K562 (cell line): Measurements from ENCODE around the gene RYK. TPM values are rescaled to one million over a fixed set of nuclear protein-coding genes. Genes with fewer than 3 reads are reported as not detected.

ENCODE experiments used
- GATAD2B ChIP-seq: fragments of 450-650 bp; IDR thresholded peaks from 2 replicates; pipeline ENCODE4 v1.6.1; 2017; ENCODE audit warnings: mild to moderate bottlenecking, borderline replicate concordance
- MAFG ChIP-seq: fragments of 450-650 bp; conservative IDR thresholded peaks from 2 replicates; pipeline ENCODE4 v1.6.1; 2016; ENCODE audit warnings: missing genetic modification characterization, missing compliant biosample characterization
- RBFOX2 ChIP-seq: fragments of 200-400 bp; formaldehyde crosslinking; IDR thresholded peaks from 2 replicates; pipeline ENCODE4 v1.6.1; 2017; ENCODE audit warnings: low read depth, mild to moderate bottlenecking, low read length, moderate library complexity
- SMAD4 ChIP-seq: fragments of 250-450 bp; sonication (Bioruptor Pico); conservative IDR thresholded peaks from 2 replicates; pipeline ENCODE4 v1.8.0; 2021; ENCODE audit warnings: inconsistent platforms, mild to moderate bottlenecking, moderate library complexity
- SREBF2 ChIP-seq: sonication (generic); formaldehyde crosslinking; IDR thresholded peaks from 2 replicates; pipeline ENCODE4 v1.4.0; 2020; ENCODE audit warnings: mild to moderate bottlenecking, missing genetic modification reagents
- TEAD4 ChIP-seq, 2 experiments: sonication (generic) in 1 of 2; formaldehyde crosslinking in 1 of 2; IDR thresholded peaks; 2 replicates each; pipeline versions ENCODE4 v1.6.1 to v1.8.0; 2012 to 2022; ENCODE audit warnings: borderline replicate concordance in 1 of 2, inconsistent platforms in 1 of 2, low read length in 1 of 2, mild to moderate bottlenecking in 1 of 2, missing genetic modification reagents in 1 of 2
- WHSC1 ChIP-seq: IDR thresholded peaks from one replicate; pipeline ENCODE4 v1.6.1; 2012; ENCODE audit warnings: low read length, control low read depth, inconsistent platforms
- YY1 ChIP-seq, 3 experiments: IDR thresholded peaks; 2 replicates each; pipeline ENCODE4 v1.6.1; 2011; ENCODE audit warnings: low read length in 2 of 3, mild to moderate bottlenecking in 2 of 3, moderate library complexity in 2 of 3, borderline replicate concordance in 1 of 3, control low read depth in 1 of 3, low read depth in 1 of 3; ENCODE audit not compliant: insufficient read depth in 3 of 3, insufficient replicate concordance in 2 of 3, control insufficient read depth in 1 of 3, insufficient read length in 1 of 3; ENCODE audit errors: extremely low read depth in 1 of 3
- ZC3H8 ChIP-seq: fragments of 450-650 bp; IDR thresholded peaks from 2 replicates; pipeline ENCODE4 v1.6.1; 2017
- ZNF583 ChIP-seq: fragments of 250-450 bp; sonication (Bioruptor Pico); IDR thresholded peaks from 2 replicates; pipeline ENCODE4 v1.4.0; 2020
- ZNF644 ChIP-seq: fragments of 200-800 bp; sonication (Bioruptor generic); IDR thresholded peaks from 2 replicates; pipeline ENCODE4 v1.6.1; 2016; ENCODE audit warnings: low read depth, missing genetic modification characterization, missing compliant biosample characterization
- polyA plus RNA-seq, 8 experiments: library from polyadenylated mRNA; depleted of rRNA in 4 of 8; stranded (reverse) in 5 of 8; unstranded in 3 of 8; fragments of >200 nt; fragmentation: Nextera tagmentation in 2 of 8; fragmentation: Illumina TruSeq in 1 of 8; extraction: Ambion mirVana in 2 of 8; extraction: Trizol in 1 of 8; gene quantifications; 2 replicates each; pipeline versions ENCODE4 v1.2.1 to v1.2.3, GENCODE V29; 2011 to 2014; ENCODE audit warnings: inconsistent platforms in 1 of 8, missing spikeins in 1 of 8
- total RNA-seq, 7 experiments: library from RNA; depleted of rRNA in 6 of 7; stranded (reverse); fragments of >200 nt in 6 of 7; fragmentation: Illumina TruSeq in 2 of 7; extraction: Trizol in 2 of 7; gene quantifications; 2 replicates each; pipeline versions ENCODE4 v1.2.1 to v1.2.3, GENCODE V29; 2011 to 2021; ENCODE audit warnings: low replicate concordance in 1 of 7
- TF ChIP-seq, protein P1 (sequence below), 2 experiments: IDR thresholded peaks; 2 replicates each; pipeline ENCODE4 v1.6.1; 2011; ENCODE audit warnings: borderline replicate concordance in 1 of 2, control low read depth in 1 of 2, low read depth in 1 of 2, low read length in 1 of 2, mild to moderate bottlenecking in 1 of 2, mixed read lengths in 1 of 2, moderate library complexity in 1 of 2; ENCODE audit not compliant: insufficient read depth in 1 of 2, insufficient read length in 1 of 2, poor library complexity in 1 of 2, severe bottlenecking in 1 of 2; ENCODE audit errors: extremely low read depth in 1 of 2
- TF ChIP-seq, protein P2 (sequence below): sonication (generic); formaldehyde crosslinking; IDR thresholded peaks from 2 replicates; pipeline ENCODE4 v1.4.0; 2020; ENCODE audit warnings: mild to moderate bottlenecking, missing genetic modification reagents
- TF ChIP-seq, protein P3 (sequence below): fragments of 150-350 bp; IDR thresholded peaks from 2 replicates; pipeline ENCODE4 v1.6.1; 2014; ENCODE audit warnings: low read depth, mild to moderate bottlenecking, low read length, borderline replicate concordance
- TF ChIP-seq, protein P4 (sequence below): sonication (generic); formaldehyde crosslinking; IDR thresholded peaks from 2 replicates; pipeline ENCODE4 v1.8.0; 2022; ENCODE audit warnings: mild to moderate bottlenecking, missing genetic modification reagents
- TF ChIP-seq, protein P5 (sequence below): fragments of 250-450 bp; sonication (Bioruptor Pico); IDR thresholded peaks from 2 replicates; pipeline ENCODE4 v1.6.1; 2021; ENCODE audit warnings: mild to moderate bottlenecking
- TF ChIP-seq, protein P6 (sequence below), 2 experiments: fragments of 450-650 bp in 1 of 2; sonication (generic) in 1 of 2; formaldehyde crosslinking; conservative IDR thresholded peaks; 2 replicates each; pipeline versions ENCODE4 v1.4.0 to v1.8.1; 2020 to 2022; ENCODE audit warnings: mild to moderate bottlenecking in 1 of 2, missing genetic modification reagents in 1 of 2

The RYK gene
- total and polyA plus RNA-seq, 9 of the 15 experiments (the other 6 are each of a cell fraction or from before 2014, with no cell fraction given) = 4.2 to 29.5 (median 16.6) TPM

DNA sequence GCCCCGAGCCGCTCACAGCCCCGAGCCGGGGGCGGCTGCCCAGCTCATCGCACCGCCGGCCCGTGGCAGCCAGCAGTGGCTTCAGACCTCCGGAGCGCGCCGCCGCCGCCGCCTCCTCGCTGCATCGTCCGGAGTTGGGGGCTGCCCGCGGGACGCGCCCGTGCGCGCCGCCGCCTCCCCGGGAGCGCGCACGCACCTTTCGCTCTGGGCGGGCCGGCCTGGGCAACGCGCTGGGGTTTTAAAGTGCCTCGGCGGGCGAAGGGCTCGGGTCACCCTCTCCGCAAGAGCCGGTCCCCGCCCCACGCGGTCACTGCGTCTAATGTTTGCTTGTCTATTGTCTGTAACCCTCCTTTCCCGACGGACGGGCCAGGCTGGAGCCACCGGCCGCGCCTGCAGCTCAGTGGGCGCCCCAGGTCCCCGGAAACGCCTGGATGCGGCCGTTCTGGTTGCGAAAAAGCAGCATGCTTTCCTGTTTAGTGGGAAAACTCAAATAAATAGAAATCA lies at the start of gene RYK (continued):
- no peak for TF ChIP-seq ZC3H8
- no peak for TF ChIP-seq WHSC1
- peak; percentile 72; the same call in 1 of the 2 replicates for TF ChIP-seq ZNF644 (tag)
- peak; percentile 65; the same call in 1 of the 2 replicates for TF ChIP-seq SMAD4 (CRISPR knock-in tag)
- TF ChIP-seq MAFG (tag) = no peak
- TF ChIP-seq SREBF2 = no peak
- TF ChIP-seq, protein P1, sequence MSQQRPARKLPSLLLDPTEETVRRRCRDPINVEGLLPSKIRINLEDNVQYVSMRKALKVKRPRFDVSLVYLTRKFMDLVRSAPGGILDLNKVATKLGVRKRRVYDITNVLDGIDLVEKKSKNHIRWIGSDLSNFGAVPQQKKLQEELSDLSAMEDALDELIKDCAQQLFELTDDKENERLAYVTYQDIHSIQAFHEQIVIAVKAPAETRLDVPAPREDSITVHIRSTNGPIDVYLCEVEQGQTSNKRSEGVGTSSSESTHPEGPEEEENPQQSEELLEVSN (IDR thresholded peaks at IDR 0.05; ENCODE audit: borderline replicate concordance in 1 of 2, extremely low read depth in 1 of 2, insufficient read depth in 1 of 2, insufficient read length in 1 of 2, low read depth in 1 of 2, low read length in 1 of 2, poor library complexity in 1 of 2, severe bottlenecking in 1 of 2) = peak; percentile 55 to 65
- TF ChIP-seq, protein P2, sequence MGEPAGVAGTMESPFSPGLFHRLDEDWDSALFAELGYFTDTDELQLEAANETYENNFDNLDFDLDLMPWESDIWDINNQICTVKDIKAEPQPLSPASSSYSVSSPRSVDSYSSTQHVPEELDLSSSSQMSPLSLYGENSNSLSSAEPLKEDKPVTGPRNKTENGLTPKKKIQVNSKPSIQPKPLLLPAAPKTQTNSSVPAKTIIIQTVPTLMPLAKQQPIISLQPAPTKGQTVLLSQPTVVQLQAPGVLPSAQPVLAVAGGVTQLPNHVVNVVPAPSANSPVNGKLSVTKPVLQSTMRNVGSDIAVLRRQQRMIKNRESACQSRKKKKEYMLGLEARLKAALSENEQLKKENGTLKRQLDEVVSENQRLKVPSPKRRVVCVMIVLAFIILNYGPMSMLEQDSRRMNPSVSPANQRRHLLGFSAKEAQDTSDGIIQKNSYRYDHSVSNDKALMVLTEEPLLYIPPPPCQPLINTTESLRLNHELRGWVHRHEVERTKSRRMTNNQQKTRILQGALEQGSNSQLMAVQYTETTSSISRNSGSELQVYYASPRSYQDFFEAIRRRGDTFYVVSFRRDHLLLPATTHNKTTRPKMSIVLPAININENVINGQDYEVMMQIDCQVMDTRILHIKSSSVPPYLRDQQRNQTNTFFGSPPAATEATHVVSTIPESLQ (CRISPR knock-in tag) = no peak
- TF ChIP-seq, protein P3, sequence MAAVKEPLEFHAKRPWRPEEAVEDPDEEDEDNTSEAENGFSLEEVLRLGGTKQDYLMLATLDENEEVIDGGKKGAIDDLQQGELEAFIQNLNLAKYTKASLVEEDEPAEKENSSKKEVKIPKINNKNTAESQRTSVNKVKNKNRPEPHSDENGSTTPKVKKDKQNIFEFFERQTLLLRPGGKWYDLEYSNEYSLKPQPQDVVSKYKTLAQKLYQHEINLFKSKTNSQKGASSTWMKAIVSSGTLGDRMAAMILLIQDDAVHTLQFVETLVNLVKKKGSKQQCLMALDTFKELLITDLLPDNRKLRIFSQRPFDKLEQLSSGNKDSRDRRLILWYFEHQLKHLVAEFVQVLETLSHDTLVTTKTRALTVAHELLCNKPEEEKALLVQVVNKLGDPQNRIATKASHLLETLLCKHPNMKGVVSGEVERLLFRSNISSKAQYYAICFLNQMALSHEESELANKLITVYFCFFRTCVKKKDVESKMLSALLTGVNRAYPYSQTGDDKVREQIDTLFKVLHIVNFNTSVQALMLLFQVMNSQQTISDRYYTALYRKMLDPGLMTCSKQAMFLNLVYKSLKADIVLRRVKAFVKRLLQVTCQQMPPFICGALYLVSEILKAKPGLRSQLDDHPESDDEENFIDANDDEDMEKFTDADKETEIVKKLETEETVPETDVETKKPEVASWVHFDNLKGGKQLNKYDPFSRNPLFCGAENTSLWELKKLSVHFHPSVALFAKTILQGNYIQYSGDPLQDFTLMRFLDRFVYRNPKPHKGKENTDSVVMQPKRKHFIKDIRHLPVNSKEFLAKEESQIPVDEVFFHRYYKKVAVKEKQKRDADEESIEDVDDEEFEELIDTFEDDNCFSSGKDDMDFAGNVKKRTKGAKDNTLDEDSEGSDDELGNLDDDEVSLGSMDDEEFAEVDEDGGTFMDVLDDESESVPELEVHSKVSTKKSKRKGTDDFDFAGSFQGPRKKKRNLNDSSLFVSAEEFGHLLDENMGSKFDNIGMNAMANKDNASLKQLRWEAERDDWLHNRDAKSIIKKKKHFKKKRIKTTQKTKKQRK = no peak
- TF ChIP-seq RBFOX2 = peak; percentile 90
- TF ChIP-seq ZNF583 (CRISPR knock-in tag) = 0 out of 2 replicates have a peak, but pooled peaks have one; percentile 11
- TF ChIP-seq GATAD2B = no peak
- TF ChIP-seq, protein P4, sequence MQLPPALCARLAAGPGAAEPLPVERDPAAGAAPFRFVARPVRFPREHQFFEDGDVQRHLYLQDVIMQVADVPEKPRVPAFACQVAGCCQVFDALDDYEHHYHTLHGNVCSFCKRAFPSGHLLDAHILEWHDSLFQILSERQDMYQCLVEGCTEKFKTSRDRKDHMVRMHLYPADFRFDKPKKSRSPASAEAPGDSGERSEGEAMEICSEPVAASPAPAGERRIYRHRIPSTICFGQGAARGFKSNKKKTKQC (CRISPR knock-in tag) = no peak
- TF ChIP-seq, protein P5, sequence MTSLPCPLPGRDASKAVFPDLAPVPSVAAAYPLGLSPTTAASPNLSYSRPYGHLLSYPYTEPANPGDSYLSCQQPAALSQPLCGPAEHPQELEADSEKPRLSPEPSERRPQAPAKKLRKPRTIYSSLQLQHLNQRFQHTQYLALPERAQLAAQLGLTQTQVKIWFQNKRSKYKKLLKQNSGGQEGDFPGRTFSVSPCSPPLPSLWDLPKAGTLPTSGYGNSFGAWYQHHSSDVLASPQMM (CRISPR knock-in tag) = no peak
- TF ChIP-seq YY1 (IDR thresholded peaks at IDR 0.05; ENCODE audit: borderline replicate concordance in 1 of 3, control insufficient read depth in 1 of 3, extremely low read depth in 1 of 3, insufficient read depth in 3 of 3, insufficient read length in 1 of 3, insufficient replicate concordance in 2 of 3, low read depth in 1 of 3, low read length in 2 of 3) = peak in 2 of 3 experiments; percentile 35 to 54
- TF ChIP-seq, protein P6, sequence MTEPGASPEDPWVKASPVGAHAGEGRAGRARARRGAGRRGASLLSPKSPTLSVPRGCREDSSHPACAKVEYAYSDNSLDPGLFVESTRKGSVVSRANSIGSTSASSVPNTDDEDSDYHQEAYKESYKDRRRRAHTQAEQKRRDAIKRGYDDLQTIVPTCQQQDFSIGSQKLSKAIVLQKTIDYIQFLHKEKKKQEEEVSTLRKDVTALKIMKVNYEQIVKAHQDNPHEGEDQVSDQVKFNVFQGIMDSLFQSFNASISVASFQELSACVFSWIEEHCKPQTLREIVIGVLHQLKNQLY (CRISPR knock-in tag; conservative IDR thresholded peaks at IDR 0.05) = no peak
- TF ChIP-seq TEAD4 (IDR thresholded peaks at IDR 0.05; ENCODE audit: low read length) = no peak
- no peak for TF ChIP-seq TEAD4 (CRISPR knock-in tag; IDR thresholded peaks at IDR 0.05; ENCODE audit: borderline replicate concordance)
